ENCODE results near the gene TNS4. TPM values are rescaled to one million over a fixed set of nuclear protein-coding genes. Genes with fewer than 3 reads are reported as not detected.

The TNS4 gene
- not detected in 2 replicates for total RNA-seq

DNA sequence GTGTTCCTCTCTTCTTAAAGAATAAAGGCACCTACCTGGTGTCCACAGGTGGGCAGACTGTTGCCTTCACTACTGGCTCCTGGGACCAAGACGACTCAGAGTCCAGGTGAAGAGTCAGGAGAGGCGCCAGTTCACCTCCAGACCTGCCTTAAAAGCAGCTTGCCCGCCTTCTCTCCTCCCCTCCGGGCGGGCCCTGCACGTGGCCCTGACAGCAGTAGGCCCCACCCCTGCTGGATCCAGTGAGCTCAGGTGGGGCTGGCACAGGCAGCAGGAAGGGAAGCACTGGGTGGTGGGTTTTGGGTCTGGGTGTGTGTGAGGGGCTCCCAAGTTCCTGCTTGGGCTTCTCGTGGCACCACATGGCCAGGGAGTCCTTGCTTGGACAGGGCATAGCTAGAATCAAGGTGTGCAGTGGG is at the start of gene TNS4:
TSS of gene TNS4 (minus strand) at position 125 of the 413 bp plus-strand sequence. CDS start 5,198 bp downstream, outside the sequence.

DNA sequence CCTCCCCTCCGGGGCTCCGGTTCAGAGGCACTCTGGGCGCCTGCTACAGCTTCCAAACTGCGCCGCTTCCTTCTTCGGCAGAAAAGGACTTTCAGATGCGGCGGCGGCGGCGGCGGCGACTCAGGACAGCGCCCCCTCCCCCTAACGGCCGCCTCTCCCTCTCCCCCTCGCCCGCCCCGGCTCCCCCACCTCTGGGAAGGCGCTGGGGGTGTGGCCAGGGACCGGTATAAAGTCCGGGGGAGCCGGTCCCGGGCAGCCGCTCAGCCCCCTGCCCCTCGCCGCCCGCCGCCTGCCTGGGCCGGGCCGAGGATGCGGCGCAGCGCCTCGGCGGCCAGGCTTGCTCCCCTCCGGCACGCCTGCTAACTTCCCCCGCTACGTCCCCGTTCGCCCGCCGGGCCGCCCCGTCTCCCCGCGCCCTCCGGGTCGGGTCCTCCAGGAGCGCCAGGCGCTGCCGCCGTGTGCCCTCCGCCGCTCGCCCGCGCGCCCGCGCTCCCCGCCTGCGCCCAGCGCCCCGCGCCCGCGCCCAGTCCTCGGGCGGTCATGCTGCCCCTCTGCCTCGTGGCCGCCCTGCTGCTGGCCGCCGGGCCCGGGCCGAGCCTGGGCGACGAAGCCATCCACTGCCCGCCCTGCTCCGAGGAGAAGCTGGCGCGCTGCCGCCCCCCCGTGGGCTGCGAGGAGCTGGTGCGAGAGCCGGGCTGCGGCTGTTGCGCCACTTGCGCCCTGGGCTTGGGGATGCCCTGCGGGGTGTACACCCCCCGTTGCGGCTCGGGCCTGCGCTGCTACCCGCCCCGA is 58.0 kb downstream of the TNS4 start, which contains the start of gene IGFBP4:
TSS of gene IGFBP4 (plus strand) at position 255 of the 792 bp plus-strand sequence. CDS start at position 541, 286 bp downstream.

Other genes with a start within 250 kb of the TNS4 start
- gene CDC6, start 213.7 kb downstream of the TNS4 start, total RNA-seq, result 2.1 and 11.8 TPM in 2 replicates
- 5.9 and 10.1 TPM in 2 replicates for gene RARA, start 192.4 kb downstream of the TNS4 start, total RNA-seq
- gene GJD3, start 136.9 kb downstream of the TNS4 start, total RNA-seq, result 0.69 TPM in 1 of 2 replicates, not detected in the other
- 6.5 and 59.3 TPM in 2 replicates for gene TOP2A, start 83.7 kb downstream of the TNS4 start, total RNA-seq
- 207 and 302 TPM in 2 replicates for gene IGFBP4, start 58.2 kb downstream of the TNS4 start, total RNA-seq
- not detected in 2 replicates for gene CCR7, start 63.8 kb upstream of the TNS4 start, total RNA-seq
- gene SMARCE1, start 146.2 kb upstream of the TNS4 start, total RNA-seq, result 48.7 and 74.5 TPM in 2 replicates
- gene KRT222, start 163.6 kb upstream of the TNS4 start, total RNA-seq, result not detected in 2 replicates
- gene KRT24, start 202.1 kb upstream of the TNS4 start, total RNA-seq, result not detected in 2 replicates

Data from smooth muscle cell of the umbilical artery (primary cell).